ENCODE results near the gene CHMP6. TPM values are rescaled to one million over a fixed set of nuclear protein-coding genes. Genes with fewer than 3 reads are reported as not detected.
A peak's percentile ranks its signal among the peaks of the same experiment; 100 is the strongest.

Gene CHMP6
- polyA plus RNA-seq, 1 experiment, result 27.3 TPM

- ChIA-PET CTCF (no interaction called here), POLR2A (interaction anchor here (0.8 to 1.1 kb wide), 2 partner anchors 14 to 28 kb away, joined by 3 read pairs; no protein-coding TSS in a partner anchor)
- H3K27ac ChIP-seq (ENCODE audit: low read depth, low read length), result no peak overlapping the region
- no peak for DNase-seq (ENCODE audit: low read depth, low spot score)
- no peak overlapping the region for H3K4me3 ChIP-seq (ENCODE audit: low read depth, low read length)
- no peaks in the 10 kb centered on the region for H3K27me3 ChIP-seq (ENCODE audit: control insufficient read depth, insufficient read depth, low read length)
- TF ChIP-seq CTCF (IDR thresholded peaks at IDR 0.05; ENCODE audit: low read depth, low read length), result no peak
- H3K9me3 ChIP-seq (ENCODE audit: control insufficient read depth, insufficient read depth, low read length), result peaks cover 2% of the 10 kb centered on the region; the same call in 1 of the 2 replicates
These were observed 35.1 kb upstream of the CHMP6 start for GRCh38 chr17:80956321-80957190.

GRCh38 chr17:80957461-80957941, 34.1 kb upstream of the CHMP6 start:
- CTCF ChIA-PET, result no interaction called here

GRCh38 chr17:80959330-80960036, 32.2 kb upstream of the CHMP6 start:
- no peaks in the 10 kb centered on the region for H3K27me3 ChIP-seq (ENCODE audit: control insufficient read depth, insufficient read depth, low read length)
- H3K4me3 ChIP-seq (ENCODE audit: low read depth, low read length), result no peak overlapping the region
- peak overlapping the region; percentile 31 for H3K27ac ChIP-seq (ENCODE audit: low read depth, low read length)
- ChIA-PET POLR2A (no interaction called here), CTCF (no interaction called here)
- peaks cover 2% of the 10 kb centered on the region; the same call in 1 of the 2 replicates for H3K9me3 ChIP-seq (ENCODE audit: control insufficient read depth, insufficient read depth, low read length)
- no peak for TF ChIP-seq CTCF (IDR thresholded peaks at IDR 0.05; ENCODE audit: low read depth, low read length)
- DNase-seq (ENCODE audit: low read depth, low spot score), result peak; percentile 11

More at GRCh38 chr17:80957461-80957941, 34.1 kb upstream of the CHMP6 start:
- Histone ChIP-seq H3K9me3 (ENCODE audit: control insufficient read depth, insufficient read depth, low read length) (peaks cover 2% of the 10 kb centered on the region; the same call in 1 of the 2 replicates), H3K27me3 (ENCODE audit: control insufficient read depth, insufficient read depth, low read length) (no peaks in the 10 kb centered on the region), H3K27ac (ENCODE audit: low read depth, low read length) (no peak overlapping the region), H3K4me3 (ENCODE audit: low read depth, low read length) (no peak overlapping the region)
- POLR2A ChIA-PET, result interaction anchor here (1.1 kb wide), 1 partner anchor 27 kb away, joined by 3 read pairs; no protein-coding TSS in a partner anchor
- TF ChIP-seq CTCF (IDR thresholded peaks at IDR 0.05; ENCODE audit: low read depth, low read length), result no peak
- DNase-seq (ENCODE audit: low read depth, low spot score), result no peak

GRCh38 chr17:80960037-80960796, 31.4 kb upstream of the CHMP6 start:
- H3K27me3 ChIP-seq (ENCODE audit: control insufficient read depth, insufficient read depth, low read length), result no peaks in the 10 kb centered on the region
- DNase-seq (ENCODE audit: low read depth, low spot score), result no peak
- TF ChIP-seq CTCF (IDR thresholded peaks at IDR 0.05; ENCODE audit: low read depth, low read length), result no peak
- POLR2A ChIA-PET, result interaction anchor here (0.6 kb wide), 1 partner anchor 69 kb away, joined by 3 read pairs; no protein-coding TSS in a partner anchor
- H3K4me3 ChIP-seq (ENCODE audit: low read depth, low read length), result no peak overlapping the region
- H3K27ac ChIP-seq (ENCODE audit: low read depth, low read length), result no peak overlapping the region
- no peaks in the 10 kb centered on the region; the same call in 1 of the 2 replicates for H3K9me3 ChIP-seq (ENCODE audit: control insufficient read depth, insufficient read depth, low read length)
- CTCF ChIA-PET, result no interaction called here
